ENCODE results near the gene NSG1.
"Not testable (repeated sequence)": the region's sequence is repeated elsewhere in the genome, so short reads cannot be mapped to it uniquely, and the experiment has no call there.

Gene NSG1

DNA sequence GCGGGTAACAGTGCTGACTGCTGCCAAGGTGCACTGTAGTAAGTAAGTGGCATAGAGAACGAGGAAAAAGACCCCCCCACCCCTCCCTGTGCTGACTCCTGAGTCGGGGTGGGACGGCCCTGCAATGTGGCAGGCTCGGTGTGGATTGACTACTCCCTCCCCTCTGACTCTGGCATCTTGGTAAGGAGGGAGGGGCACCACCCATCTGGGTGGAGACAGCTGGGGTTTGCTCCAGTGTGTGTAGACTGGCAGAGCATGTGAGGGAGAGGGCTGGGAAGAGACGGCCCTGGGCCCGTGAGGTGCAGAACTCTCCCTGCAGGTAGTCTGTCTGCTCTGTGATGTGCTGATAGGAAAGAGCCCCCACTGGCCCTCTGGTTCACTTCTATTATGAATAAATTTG lies 31.0 kb downstream of the NSG1 start:
- no peak overlapping the region for H3K27ac ChIP-seq (ENCODE audit: low read length)

GRCh38 chr4:4418676-4419390 lies 31.9 kb downstream of the NSG1 start:
- peaks cover 2% of the 10 kb centered on the region for H3K4me1 ChIP-seq (ENCODE audit: control insufficient read depth, insufficient read depth, low read length)
- WGBS (ENCODE audit: insufficient coverage, insufficient read length) = no CpG with 5 or more reads among the region's 19 CpGs
- no peaks in the 10 kb centered on the region for H3K27me3 ChIP-seq (ENCODE audit: control insufficient read depth, insufficient read depth, low read length)
- H3K27ac ChIP-seq (ENCODE audit: low read length) = no peak overlapping the region
- peaks cover 12% of the 10 kb centered on the region for H3K36me3 ChIP-seq (ENCODE audit: control insufficient read depth, insufficient read depth, low read length)
- no peaks in the 10 kb centered on the region for H3K9me3 ChIP-seq (ENCODE audit: control insufficient read depth, insufficient read depth, low read length)
- no peak overlapping the region for H3K4me3 ChIP-seq (ENCODE audit: low read length)
- no peak for DNase-seq (ENCODE audit: low read depth, low spot score)

More for the DNA sequence above, 31.0 kb downstream of the NSG1 start:
- Histone ChIP-seq H3K36me3 (ENCODE audit: control insufficient read depth, insufficient read depth, low read length) (peaks cover 12% of the 10 kb centered on the region), H3K4me3 (ENCODE audit: low read length) (no peak overlapping the region), H3K27me3 (ENCODE audit: control insufficient read depth, insufficient read depth, low read length) (no peaks in the 10 kb centered on the region), H3K4me1 (ENCODE audit: control insufficient read depth, insufficient read depth, low read length) (no peaks in the 10 kb centered on the region), H3K9me3 (ENCODE audit: control insufficient read depth, insufficient read depth, low read length) (no peaks in the 10 kb centered on the region)
- no CpG with 5 or more reads among the region's 7 CpGs for WGBS (ENCODE audit: insufficient coverage, insufficient read length)
- DNase-seq (ENCODE audit: low read depth, low spot score) = no peak

DNA sequence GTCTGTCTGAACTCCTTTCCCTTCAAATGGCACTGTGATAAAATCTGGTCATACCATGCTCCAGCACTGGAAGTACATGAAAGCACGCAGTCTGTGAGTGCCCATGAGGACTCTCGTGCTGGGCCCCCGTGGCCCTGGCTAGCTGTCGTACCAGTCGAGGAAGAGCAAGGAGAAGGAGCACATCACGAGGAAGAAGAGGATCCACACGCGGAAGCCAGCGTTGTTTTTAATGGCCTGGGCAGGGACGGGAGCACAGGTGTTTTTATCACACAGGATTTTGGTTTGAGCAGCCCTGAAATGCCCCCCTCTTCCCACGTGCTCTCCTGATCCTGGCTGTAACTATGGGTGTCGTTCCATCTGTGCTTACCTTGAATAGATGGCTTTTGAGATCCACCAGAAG lies 33.0 kb downstream of the NSG1 start:
- Histone ChIP-seq H3K9me3 (ENCODE audit: control insufficient read depth, insufficient read depth, low read length) (no peaks in the 10 kb centered on the region), H3K27me3 (ENCODE audit: control insufficient read depth, insufficient read depth, low read length) (no peaks in the 10 kb centered on the region), H3K4me1 (ENCODE audit: control insufficient read depth, insufficient read depth, low read length) (peaks cover 7% of the 10 kb centered on the region), H3K4me3 (ENCODE audit: low read length) (no peak overlapping the region), H3K36me3 (ENCODE audit: control insufficient read depth, insufficient read depth, low read length) (peaks cover 12% of the 10 kb centered on the region), H3K27ac (ENCODE audit: low read length) (no peak overlapping the region)
- no CpG with 5 or more reads among the region's 12 CpGs for WGBS (ENCODE audit: insufficient coverage, insufficient read length)
- no peak for DNase-seq (ENCODE audit: low read depth, low spot score)

DNA sequence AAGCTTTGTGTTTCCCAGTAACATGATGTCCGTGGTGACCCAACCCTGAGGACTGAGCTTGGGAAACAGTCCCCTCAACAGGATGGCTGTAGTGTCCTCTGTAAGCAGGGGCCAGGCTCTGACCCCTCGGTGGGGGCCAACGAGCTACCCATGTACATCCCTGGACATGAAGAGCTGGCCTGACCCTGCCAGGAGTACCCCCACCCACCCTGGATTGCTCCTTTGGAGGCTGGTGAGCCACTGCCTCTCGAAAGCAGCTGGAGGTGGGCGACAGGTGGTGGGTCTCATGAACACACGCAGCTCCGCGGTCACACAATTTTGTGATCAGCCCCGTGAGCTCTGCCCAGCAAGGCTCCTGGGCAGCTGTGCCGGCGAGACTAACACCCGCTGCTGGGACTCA lies 33.5 kb downstream of the NSG1 start:
- peaks cover 7% of the 10 kb centered on the region for H3K4me1 ChIP-seq (ENCODE audit: control insufficient read depth, insufficient read depth, low read length)
- H3K27ac ChIP-seq (ENCODE audit: low read length) = no peak overlapping the region
- no peak overlapping the region for H3K4me3 ChIP-seq (ENCODE audit: low read length)
- no peak for DNase-seq (ENCODE audit: low read depth, low spot score)
- H3K9me3 ChIP-seq (ENCODE audit: control insufficient read depth, insufficient read depth, low read length) = no peaks in the 10 kb centered on the region
- no peaks in the 10 kb centered on the region for H3K27me3 ChIP-seq (ENCODE audit: control insufficient read depth, insufficient read depth, low read length)
- H3K36me3 ChIP-seq (ENCODE audit: control insufficient read depth, insufficient read depth, low read length) = peaks cover 12% of the 10 kb centered on the region
- WGBS (ENCODE audit: insufficient coverage, insufficient read length) = no CpG with 5 or more reads among the region's 12 CpGs

DNA sequence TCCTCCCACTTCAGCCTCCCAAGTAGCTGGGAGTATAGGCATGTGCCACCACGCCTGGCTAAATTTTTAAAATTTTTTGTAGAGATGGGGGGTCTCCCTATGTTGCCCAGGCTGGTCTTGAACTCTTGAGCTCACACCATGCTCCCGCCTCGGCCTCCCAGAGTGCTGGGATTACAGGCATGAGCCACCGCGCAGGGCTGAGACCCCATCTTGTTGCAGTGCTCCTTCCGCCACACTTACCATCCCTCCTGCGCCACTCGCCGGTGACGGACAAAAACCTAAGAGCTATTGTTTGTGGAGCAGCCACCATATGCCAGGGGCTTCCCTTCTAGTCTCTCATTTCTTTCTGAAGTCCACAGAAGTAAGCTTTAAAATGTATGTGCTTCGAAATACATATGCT lies 34.5 kb downstream of the NSG1 start:
- DNase-seq (ENCODE audit: low read depth, low spot score) = no peak
- H3K27ac ChIP-seq (ENCODE audit: low read length) = no peak overlapping the region
- no CpG with 5 or more reads among the region's 11 CpGs for WGBS (ENCODE audit: insufficient coverage, insufficient read length)
- H3K9me3 ChIP-seq (ENCODE audit: control insufficient read depth, insufficient read depth, low read length) = no peaks in the 10 kb centered on the region
- H3K36me3 ChIP-seq (ENCODE audit: control insufficient read depth, insufficient read depth, low read length) = peaks cover 12% of the 10 kb centered on the region; the same call in 1 of the 2 replicates
- no peak overlapping the region for H3K4me3 ChIP-seq (ENCODE audit: low read length)
- no peaks in the 10 kb centered on the region for H3K27me3 ChIP-seq (ENCODE audit: control insufficient read depth, insufficient read depth, low read length)
- peaks cover 11% of the 10 kb centered on the region for H3K4me1 ChIP-seq (ENCODE audit: control insufficient read depth, insufficient read depth, low read length)

GRCh38 chr4:4422117-4422516 lies 35.2 kb downstream of the NSG1 start:
- not testable (repeated sequence) for H3K27ac ChIP-seq (ENCODE audit: low read length); DNase-seq (ENCODE audit: low read depth, low spot score); H3K4me3 ChIP-seq (ENCODE audit: low read length); H3K27me3 ChIP-seq (ENCODE audit: control insufficient read depth, insufficient read depth, low read length); H3K9me3 ChIP-seq (ENCODE audit: control insufficient read depth, insufficient read depth, low read length)
- Histone ChIP-seq H3K36me3 (ENCODE audit: control insufficient read depth, insufficient read depth, low read length) (peaks cover 12% of the 10 kb centered on the region; the same call in 1 of the 2 replicates), H3K4me1 (ENCODE audit: control insufficient read depth, insufficient read depth, low read length) (peaks cover 16% of the 10 kb centered on the region)
- no CpG with 5 or more reads among the region's 7 CpGs for WGBS (ENCODE audit: insufficient coverage, insufficient read length)

DNA sequence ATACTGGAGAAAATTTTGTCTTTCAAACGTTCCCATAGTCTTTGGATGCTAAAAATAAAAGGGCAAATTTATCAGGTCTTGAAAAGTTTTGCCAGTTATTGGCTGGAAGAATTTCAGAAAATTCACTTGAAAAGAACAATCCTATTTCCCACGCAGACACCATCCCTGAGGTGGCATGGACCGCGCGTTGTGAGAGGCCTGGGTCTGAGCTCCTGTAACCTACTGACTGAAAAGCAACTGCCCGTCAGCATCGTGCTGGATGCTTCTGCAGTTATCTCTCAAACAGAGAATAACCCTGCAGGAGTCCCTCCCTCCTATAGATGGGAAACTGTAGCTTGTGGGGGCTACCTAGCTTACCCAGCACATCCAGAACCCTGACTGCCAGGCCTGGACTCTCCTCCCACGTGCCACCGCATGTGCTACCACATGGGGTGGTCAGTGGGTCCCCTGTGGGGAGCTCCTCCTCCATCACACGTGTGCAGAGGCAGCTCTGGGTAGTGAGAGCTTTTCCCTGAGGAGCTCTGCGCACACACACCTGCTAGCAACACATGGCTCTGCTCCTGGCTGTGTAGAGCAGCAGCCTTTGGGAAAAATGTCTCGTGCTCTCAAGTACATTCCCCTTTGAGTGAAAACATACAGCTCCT lies 36.1 kb downstream of the NSG1 start:
- Histone ChIP-seq H3K36me3 (ENCODE audit: control insufficient read depth, insufficient read depth, low read length) (peaks cover 12% of the 10 kb centered on the region; the same call in 1 of the 2 replicates), H3K9me3 (ENCODE audit: control insufficient read depth, insufficient read depth, low read length) (no peaks in the 10 kb centered on the region), H3K27me3 (ENCODE audit: control insufficient read depth, insufficient read depth, low read length) (no peaks in the 10 kb centered on the region), H3K27ac (ENCODE audit: low read length) (no peak overlapping the region), H3K4me1 (ENCODE audit: control insufficient read depth, insufficient read depth, low read length) (peaks cover 20% of the 10 kb centered on the region), H3K4me3 (ENCODE audit: low read length) (no peak overlapping the region)
- WGBS (ENCODE audit: insufficient coverage, insufficient read length) = no CpG with 5 or more reads among the region's 12 CpGs
- DNase-seq (ENCODE audit: low read depth, low spot score) = no peak

GRCh38 chr4:4423706-4424498 lies 37.0 kb downstream of the NSG1 start:
- Histone ChIP-seq H3K4me1 (ENCODE audit: control insufficient read depth, insufficient read depth, low read length) (peaks cover 21% of the 10 kb centered on the region), H3K36me3 (ENCODE audit: control insufficient read depth, insufficient read depth, low read length) (peaks cover 8% of the 10 kb centered on the region; the same call in 1 of the 2 replicates), H3K27ac (ENCODE audit: low read length) (no peak overlapping the region), H3K9me3 (ENCODE audit: control insufficient read depth, insufficient read depth, low read length) (no peaks in the 10 kb centered on the region), H3K27me3 (ENCODE audit: control insufficient read depth, insufficient read depth, low read length) (no peaks in the 10 kb centered on the region), H3K4me3 (ENCODE audit: low read length) (no peak overlapping the region)
- DNase-seq (ENCODE audit: low read depth, low spot score) = no peak
- WGBS (ENCODE audit: insufficient coverage, insufficient read length) = no CpG with 5 or more reads among the region's 9 CpGs

DNA sequence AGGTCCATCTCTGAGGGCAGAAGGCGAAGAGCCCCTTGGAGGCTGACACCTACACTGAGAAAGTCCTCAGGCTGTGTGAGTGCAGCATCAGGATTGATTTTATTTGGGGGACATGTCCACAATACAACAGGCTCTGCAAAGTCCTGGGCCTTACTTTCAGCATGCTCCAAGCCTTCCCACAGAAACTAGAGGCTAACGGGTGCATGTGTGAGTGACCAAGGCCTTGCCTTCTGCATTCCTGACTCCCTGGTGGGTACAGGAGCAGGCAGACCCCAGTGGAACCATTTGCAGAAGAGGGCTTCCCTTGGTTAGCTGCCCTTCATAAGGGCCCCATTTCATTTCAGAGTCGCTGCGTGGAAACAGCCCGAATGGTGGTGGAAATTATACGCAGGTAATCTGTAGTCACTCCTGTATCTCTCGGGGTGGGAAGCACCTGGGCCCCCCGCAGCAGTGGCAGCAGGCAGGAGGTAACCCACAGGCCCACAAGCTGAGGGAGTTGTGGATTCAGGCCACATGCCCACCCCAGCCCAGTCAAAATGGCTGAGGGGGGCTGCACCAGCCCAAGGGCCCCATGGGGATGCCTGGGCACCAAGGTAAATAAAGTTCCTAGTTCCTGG lies 37.7 kb downstream of the NSG1 start:
- no peak overlapping the region for H3K4me3 ChIP-seq (ENCODE audit: low read length)
- no peaks in the 10 kb centered on the region for H3K9me3 ChIP-seq (ENCODE audit: control insufficient read depth, insufficient read depth, low read length)
- H3K4me1 ChIP-seq (ENCODE audit: control insufficient read depth, insufficient read depth, low read length) = peaks cover 21% of the 10 kb centered on the region
- no peaks in the 10 kb centered on the region for H3K27me3 ChIP-seq (ENCODE audit: control insufficient read depth, insufficient read depth, low read length)
- no CpG with 5 or more reads among the region's 8 CpGs for WGBS (ENCODE audit: insufficient coverage, insufficient read length)
- no peak overlapping the region for H3K27ac ChIP-seq (ENCODE audit: low read length)
- no peak for DNase-seq (ENCODE audit: low read depth, low spot score)
- peaks cover 5% of the 10 kb centered on the region; the same call in 1 of the 2 replicates for H3K36me3 ChIP-seq (ENCODE audit: control insufficient read depth, insufficient read depth, low read length)

GRCh38 chr4:4425119-4425690 lies 38.3 kb downstream of the NSG1 start:
- peaks cover 21% of the 10 kb centered on the region for H3K4me1 ChIP-seq (ENCODE audit: control insufficient read depth, insufficient read depth, low read length)
- no peaks in the 10 kb centered on the region for H3K27me3 ChIP-seq (ENCODE audit: control insufficient read depth, insufficient read depth, low read length)
- H3K9me3 ChIP-seq (ENCODE audit: control insufficient read depth, insufficient read depth, low read length) = no peaks in the 10 kb centered on the region
- DNase-seq (ENCODE audit: low read depth, low spot score) = no peak
- peaks cover 4% of the 10 kb centered on the region; the same call in 1 of the 2 replicates for H3K36me3 ChIP-seq (ENCODE audit: control insufficient read depth, insufficient read depth, low read length)
- no CpG with 5 or more reads among the region's 13 CpGs for WGBS (ENCODE audit: insufficient coverage, insufficient read length)
- H3K27ac ChIP-seq (ENCODE audit: low read length) = no peak overlapping the region
- H3K4me3 ChIP-seq (ENCODE audit: low read length) = no peak overlapping the region
